CD4-positive, alpha-beta T cell treated with Interleukin-21 for 1 hour (primary cell): ENCODE results near the gene ADCY1.
"Not testable (repeated sequence)": the region's sequence is repeated elsewhere in the genome, so short reads cannot be mapped to it uniquely, and the experiment has no call there.

Source experiments
- DNase-seq: peaks from one replicate; pipeline ENCODE4 v3.0.0-alpha.2; 2020

ADCY1 gene

DNA sequence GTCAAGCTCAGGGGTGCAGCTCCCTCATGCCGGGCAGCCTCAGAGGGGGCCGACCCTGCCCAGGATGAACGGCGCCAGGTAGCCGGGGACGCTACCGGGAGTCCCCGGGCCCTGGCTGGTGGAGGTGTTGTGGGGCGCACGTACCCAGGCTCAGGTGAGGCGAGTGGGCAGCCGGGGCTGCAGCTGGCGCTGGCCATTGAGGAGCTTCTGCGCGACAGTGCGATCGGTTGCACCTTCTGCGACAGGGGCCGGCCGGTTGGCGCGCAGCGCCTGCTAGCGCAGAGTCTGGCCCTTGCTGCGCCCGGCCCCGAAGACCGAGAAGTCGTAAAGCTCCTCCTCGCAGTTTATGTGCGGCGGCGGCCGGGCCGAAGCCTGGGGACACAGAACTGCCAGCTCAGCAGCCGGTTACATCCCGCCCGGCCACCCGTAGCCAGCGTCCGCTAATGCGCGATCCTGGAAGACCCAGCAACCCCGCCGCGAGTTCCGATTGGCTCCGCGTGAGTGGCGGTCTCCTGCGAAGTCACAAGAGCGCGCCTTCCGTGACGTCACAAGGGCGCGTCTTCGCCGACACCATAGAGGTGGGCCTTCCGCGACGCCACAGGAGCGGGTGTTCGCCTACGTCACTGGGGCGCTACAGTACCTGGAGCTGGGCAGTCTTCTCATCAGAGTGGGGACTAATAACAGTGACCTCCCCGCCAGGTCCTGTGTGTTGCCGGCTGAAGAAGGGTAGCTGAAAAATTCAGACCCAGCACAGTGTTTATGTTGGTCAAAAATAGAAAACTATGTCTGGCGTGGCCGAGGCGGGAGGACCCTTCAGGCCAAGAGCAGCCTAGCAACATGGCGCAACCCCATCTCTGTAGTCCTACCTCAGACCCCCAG, 194.6 kb downstream of the ADCY1 start:
- DNase-seq = peak; percentile 98

DNA sequence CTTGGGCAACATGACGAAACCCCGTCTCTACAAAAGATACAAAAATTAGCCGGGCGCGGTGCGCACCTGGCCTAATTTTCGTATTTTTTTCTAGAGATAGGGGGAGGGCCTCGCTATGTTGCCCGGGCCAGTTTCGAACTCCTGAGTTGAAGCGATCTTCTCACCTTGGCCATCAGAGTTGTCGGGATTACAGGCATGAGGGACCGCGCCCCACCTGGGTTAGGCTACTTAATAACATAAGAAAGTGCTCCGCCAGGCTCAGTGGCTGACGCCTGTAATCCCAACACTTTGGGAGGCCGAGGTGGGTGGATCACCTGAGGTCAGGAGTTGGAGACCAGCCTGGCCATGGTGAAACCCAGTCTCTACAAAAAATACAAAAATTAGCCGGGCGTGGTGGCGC, 195.5 kb downstream of the ADCY1 start:
- DNase-seq = not testable (repeated sequence)
